GM12878 (cell line): ENCODE results near the gene LCLAT1.

Source experiments
- BACH1 ChIP-seq: fragments of 450-650 bp; IDR thresholded peaks from 2 replicates; pipeline ENCODE4 v1.6.1; 2017; ENCODE audit warnings: mild to moderate bottlenecking, borderline replicate concordance
- CREB1 ChIP-seq: IDR thresholded peaks from 2 replicates; pipeline ENCODE4 v1.6.1; 2012; ENCODE audit warnings: low read depth, mild to moderate bottlenecking, inconsistent platforms
- RFX5 ChIP-seq: IDR thresholded peaks from 2 replicates; pipeline ENCODE4 v1.6.1; 2011; ENCODE audit warnings: low read depth, low read length, improper control_type of control experiment
- TCF12 ChIP-seq: IDR thresholded peaks from 2 replicates; pipeline ENCODE4 v1.6.1; 2011; ENCODE audit warnings: low read depth, mild to moderate bottlenecking, low read length
- TF ChIP-seq, protein P1 (sequence below): IDR thresholded peaks from 2 replicates; pipeline ENCODE4 v1.6.1; 2012; ENCODE audit warnings: low read depth, low read length, improper control_type of control experiment

DNA sequence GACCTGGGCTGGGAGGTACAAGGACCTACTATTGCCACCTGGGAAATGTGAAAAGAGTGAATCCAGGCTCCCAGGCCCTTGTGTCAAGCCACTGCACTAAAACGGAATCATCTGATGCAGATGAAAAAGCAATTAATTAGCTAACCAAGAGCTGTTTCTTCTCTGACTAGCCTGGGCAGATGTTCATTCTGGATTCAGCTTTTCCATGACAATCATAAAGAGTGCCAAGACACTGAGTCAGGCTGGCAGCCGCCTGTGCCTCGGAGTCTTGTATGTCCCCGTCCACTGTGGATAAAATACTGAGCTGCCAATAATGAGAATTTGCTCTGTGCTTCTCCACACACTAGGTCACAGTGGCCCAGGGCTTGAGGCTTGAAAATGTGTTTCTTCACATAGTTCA, 21.7 kb upstream of the LCLAT1 start:
- TF ChIP-seq TCF12: no peak
- TF ChIP-seq BACH1: no peak
- TF ChIP-seq CREB1: no peak
- no peak for TF ChIP-seq RFX5
- TF ChIP-seq, protein P1, sequence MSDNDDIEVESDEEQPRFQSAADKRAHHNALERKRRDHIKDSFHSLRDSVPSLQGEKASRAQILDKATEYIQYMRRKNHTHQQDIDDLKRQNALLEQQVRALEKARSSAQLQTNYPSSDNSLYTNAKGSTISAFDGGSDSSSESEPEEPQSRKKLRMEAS: no peak
